Measurements from ENCODE around the gene TMED8.

DNA sequence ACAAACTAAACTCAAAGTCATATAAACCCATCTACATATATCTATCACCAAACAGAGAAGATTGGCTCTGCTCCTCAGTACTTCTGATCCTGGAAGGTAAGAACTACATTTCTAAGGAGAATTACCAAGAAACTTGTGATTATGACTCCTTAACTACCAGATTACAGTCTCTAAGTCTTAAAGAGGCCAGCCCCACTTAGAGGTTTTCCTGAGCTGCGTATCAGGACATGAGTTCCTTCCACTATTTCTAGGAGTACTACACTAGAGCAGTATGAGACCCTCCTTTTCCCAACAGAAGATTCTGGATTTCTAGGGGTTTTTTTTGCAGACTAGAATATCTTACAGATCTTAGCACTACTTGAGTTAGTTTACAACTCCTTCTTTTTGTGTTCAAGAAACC is 46.5 kb upstream of the TMED8 start, which contains the start of gene NOXRED1:
- TF ChIP-seq, protein P1, sequence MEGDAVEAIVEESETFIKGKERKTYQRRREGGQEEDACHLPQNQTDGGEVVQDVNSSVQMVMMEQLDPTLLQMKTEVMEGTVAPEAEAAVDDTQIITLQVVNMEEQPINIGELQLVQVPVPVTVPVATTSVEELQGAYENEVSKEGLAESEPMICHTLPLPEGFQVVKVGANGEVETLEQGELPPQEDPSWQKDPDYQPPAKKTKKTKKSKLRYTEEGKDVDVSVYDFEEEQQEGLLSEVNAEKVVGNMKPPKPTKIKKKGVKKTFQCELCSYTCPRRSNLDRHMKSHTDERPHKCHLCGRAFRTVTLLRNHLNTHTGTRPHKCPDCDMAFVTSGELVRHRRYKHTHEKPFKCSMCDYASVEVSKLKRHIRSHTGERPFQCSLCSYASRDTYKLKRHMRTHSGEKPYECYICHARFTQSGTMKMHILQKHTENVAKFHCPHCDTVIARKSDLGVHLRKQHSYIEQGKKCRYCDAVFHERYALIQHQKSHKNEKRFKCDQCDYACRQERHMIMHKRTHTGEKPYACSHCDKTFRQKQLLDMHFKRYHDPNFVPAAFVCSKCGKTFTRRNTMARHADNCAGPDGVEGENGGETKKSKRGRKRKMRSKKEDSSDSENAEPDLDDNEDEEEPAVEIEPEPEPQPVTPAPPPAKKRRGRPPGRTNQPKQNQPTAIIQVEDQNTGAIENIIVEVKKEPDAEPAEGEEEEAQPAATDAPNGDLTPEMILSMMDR (conservative IDR thresholded peaks at IDR 0.05), result no peak
- no peak for TF ChIP-seq ZFX (IDR thresholded peaks at IDR 0.05)
